DMS 273 treated with DMSO at 0.1 percent for 48 hours (cell line): Measurements from ENCODE around the gene TTC34.
"Not testable (repeated sequence)": the region's sequence is repeated elsewhere in the genome, so short reads cannot be mapped to it uniquely, and the experiment has no call there.

Source experiments
- DNase-seq: peaks from one replicate; lab custom pipeline; 2025; lab: John Stamatoyannopoulos, UW

Gene TTC34

DNA sequence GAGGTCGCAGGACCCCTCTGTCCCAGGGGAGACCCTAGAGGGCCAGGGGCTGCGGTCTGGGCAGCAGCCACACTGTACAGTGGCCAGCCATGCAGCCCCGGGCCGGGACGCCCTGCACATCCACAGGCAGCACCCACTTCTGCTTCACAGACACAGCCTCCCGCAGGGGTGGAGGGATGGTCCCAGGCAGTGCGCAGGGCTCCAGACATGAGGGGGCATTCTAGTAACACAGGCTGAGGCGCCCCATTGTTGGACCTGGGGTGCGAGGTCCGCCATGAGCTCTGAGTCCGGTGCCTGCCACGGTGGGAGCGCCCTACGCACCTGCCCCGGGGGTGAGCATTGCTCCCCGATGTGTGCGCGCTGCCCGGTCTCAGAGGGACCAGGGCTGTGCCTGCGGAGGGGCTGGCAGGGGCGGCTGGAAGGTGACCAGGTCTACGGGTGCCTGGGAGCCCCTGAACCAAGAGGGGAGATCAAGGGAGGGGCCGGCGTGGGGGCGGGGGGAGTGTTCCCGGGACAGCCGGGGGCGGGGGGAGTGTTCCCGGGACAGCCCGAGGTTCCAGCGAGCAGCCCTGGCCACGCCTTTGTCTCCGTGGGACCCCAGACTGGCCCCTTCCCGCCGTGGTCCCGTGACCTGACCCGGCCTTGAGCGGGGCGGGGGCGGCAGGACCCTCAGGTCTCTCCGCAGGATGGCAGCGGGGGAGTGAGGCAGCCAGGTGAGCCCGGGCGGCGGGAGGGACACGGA is 173.1 kb downstream of the TTC34 start:
- no peak for DNase-seq

DNA sequence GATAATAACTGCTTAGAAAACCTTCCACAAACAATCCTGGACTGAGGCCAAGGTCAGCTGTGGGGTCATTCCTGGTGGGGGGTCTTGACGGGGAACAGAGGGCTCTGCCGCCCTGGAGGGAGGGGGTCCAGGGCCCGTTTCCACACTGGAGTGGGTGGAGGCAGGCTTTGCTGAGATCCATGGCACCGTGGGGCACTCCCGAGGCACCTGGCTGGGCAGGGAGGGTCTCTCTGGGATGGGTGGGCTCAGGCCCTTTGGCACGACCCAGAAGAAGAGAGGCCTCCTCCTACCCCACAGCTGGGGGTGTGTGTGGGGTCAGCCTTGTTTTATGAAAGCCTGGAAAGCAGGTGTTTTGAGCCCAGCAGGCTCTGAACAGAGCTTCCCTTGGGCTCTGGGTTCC is 173.7 kb downstream of the TTC34 start:
- no peak for DNase-seq

DNA sequence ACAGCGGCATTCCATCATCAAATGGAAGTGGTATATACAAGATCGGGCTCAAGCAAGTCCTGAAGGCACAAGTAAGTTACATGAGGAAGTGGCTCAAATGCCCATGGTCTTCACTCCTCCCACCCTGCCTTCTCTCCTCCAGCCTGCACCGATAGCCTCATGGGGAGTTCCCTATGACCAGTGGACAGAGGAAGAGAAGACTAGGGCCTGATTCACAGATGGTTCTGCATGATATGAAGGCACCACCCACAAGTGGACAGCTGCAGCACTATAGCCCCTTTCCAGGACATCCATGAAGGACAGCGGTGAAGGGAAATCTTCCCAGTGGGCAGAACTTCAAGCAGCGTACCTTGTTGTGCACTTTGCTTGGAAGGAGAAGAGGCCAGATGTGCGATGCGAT is 175.7 kb downstream of the TTC34 start:
- DNase-seq = not testable (repeated sequence)

DNA sequence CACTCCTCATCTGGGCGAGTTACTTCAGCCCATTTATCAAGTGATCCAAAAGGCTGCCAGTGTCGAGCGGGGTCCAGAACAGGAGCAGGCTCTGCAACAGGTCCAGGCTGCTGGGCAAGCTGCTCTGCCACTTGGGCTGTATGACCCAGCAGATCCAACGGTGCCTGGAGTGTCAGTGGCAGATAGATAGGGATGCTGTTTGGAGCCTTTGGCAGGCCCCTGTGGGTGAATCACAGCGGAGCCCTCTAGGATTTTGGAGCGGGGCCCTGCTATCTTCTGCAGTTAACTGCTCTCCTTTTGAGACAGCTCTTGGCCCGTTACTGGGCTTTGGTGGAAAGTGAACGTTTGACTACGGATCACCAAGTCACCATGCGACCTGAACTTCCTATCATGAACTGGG is 176.2 kb downstream of the TTC34 start:
- DNase-seq = no peak

DNA sequence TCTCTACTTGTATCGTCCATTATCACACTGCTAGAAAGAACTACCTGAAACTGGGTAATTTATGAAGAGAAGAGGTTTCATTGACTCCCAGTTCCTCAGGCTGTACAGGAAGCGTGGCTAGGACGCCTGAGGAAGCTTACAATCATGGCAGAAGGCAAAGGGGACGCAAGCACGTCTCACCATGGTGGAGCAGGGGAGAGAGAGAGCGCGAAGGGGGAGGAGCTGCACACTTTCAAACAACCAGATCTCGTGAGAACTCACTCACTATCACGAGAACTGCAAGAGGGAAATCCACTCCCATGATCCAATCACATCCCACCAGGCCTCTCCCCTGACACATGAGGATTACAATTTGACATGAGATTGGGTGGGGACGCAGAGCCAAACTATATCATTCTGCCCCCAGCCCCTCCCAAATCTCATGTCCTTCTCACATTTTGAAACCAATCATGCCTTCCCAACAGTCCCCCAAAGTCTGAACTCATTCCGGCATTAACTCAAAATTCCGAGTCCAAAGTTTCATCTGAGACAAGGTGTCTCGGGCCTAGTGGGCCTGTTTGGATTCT is 176.7 kb downstream of the TTC34 start:
- DNase-seq = no peak

DNA sequence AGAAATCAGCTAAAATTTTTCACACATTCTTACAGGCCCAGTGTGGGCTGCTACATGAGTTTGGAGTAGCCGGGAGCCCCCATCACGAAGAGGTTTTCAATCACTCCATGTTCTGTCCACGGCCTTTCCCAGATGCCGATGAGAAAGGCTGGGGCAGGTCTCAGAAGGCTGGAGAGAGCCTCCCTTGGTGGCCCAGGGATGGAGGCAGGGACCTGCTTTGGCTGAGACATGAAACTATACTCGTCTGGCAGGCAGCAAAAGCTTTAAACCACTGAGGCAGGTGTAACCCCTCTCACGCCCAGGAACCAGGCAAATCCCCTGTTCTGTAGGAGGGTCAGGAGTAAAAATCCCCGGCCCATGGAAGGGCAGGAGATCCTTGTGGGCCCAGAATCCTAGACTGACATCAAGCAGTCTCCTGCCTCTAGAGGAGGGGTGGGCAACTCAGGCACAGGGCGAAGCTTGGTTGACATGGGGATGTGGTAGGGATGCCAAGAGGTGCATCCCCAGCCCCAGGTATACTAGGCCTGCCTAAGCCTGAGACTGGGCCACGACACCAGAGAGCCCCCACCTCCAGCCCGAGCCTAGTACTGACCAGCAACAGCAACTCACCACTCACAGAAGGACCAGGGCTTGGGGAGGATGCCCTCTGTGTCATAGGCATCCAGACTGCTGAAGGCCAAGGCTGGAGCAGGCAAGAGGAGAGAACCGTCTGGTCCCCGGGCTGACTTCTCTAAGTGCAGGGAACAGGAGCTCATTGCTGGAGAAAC is 177.7 kb downstream of the TTC34 start:
- DNase-seq = no peak

DNA sequence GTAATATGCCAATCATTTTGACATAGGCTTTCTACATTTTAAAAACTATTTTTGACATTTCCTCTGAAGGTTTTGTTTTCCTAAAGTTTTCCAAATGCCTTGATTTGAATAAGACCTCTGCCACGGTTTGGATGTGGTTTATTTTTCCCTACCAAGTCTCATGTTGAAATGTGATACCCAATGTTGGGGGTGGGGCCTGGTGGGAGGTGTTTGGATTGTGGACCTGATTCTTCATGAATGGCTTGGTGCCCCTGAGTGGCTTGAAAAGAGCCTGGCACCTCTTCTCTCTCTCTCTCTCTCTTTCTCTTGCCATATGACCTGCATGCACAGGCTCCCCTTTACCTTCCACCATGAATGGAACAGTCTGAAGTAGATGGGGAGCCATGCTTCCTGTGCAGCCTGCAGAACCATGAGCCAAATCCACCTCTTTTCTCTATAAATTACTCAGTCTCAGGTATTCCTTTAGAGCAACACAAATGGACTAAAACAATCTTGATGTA is 183.5 kb downstream of the TTC34 start:
- no peak for DNase-seq

DNA sequence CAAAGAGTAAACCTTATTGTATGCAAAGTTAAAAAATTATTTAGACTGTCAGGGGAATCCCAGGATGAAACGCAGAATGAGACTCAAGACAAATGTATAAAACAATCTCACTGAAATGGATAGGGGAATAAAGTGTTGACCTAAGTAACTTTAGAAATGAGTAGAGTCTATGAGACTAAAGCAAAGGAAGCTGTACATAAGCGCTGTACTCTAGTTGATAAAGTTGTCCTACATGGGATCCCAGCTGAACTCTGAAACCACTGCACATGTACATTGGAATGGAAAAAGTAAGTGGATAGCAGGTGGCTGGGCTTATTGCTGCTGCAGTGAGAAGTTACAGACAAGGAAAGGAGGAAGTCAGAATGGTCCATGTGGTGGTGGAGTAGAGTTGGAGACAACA is 187.3 kb downstream of the TTC34 start:
- DNase-seq = no peak

DNA sequence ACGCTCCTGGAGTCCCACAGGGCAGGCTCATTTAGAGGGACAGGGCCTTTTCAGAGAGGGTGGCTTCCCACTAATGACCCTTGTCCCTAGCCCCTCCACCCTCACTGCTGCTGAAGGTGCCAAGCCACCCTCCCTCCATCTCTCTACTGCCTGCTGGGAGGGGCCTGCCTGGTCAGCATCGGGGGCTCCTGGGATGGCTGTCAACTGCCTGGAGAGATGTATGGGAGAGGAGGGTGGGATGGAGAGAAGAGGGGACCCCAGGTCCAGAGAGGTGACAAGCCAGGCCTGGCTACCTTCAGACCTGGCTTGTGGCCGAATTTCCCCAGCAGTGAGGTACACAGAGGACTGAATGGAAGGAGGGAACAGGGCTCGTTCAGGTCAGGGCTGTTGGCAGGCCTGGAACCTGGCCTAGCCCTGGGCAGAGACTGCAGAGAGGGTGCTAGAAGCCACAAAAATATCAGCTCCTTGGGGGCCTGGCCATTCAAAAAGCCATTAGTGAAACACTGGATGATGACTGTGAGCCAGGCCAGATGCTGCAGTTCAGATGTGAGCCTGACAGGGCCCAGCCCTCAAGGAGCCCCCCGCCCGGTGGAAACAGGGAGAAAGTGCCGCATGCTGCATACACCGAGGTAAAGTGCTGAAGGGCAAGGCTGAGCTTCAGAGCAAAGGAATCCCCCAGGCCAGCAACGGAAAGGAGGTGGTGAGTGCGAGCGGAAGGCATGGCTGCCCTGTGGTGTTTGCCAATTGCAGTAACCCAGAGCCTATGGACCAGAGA is 188.7 kb downstream of the TTC34 start:
- no peak for DNase-seq

DNA sequence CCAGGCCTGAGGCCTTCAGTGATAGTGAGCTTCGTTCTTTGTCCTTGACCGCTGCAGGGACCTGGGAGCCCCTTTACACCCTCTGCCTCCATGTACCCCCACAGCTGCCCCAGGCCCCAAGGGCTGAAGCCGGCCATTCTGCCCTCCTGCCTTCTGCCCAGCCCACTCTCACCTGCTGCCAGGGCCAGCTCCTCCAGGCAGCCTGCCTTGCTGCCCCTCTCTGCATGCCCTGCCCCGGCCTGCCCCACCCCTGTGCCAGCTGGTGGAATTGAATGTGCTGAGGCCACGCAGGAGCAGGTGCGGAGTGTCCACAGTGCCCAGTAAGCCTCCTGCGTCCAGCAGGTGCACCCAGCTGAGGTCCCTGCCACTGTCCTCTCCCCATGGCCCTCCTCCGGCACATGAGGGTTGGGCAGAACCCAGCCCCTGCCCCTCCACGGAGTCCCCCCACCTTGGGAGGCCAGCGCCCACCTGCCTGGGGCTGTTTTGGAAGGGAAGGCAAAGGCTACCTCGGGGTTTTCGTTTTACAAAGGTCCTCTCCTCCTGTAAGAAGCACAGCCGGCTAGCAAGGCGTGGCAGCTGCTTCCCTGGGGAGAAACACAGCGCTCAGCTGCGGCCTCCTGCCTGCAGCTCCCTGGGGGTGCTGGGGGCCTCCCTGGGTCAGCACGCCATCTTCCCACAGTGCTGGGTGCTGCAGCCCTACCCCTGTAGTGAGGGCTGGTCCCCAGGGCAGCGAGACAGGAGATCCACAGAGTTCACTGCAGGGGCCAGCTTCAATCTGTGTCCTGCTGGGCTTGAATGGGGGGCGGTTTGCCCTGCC is 189.7 kb downstream of the TTC34 start:
- DNase-seq = no peak

DNA sequence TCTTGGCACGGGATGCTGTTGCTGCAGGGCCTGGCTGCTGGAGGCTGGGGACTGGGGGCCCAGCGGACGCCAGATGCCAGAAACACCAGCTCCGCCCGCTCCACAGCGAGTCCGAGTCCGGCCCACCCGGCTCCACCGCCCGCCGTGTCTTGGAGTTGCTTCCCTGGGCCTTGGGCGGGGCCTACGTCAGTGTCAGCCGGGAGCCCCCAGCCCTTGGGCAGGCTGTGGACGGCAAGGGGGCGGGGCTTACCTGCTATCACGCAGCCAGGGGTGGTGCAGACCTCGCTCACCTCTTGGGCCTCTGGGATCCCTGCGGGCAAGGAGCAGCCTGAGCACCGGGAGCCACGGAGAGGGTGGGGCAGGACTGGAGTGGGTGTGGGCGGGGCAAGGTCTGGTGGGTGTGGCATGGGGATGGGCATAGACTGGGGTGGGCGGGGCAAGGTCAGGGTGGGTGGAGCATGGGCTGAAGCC is 190.4 kb downstream of the TTC34 start:
- DNase-seq = no peak

DNA sequence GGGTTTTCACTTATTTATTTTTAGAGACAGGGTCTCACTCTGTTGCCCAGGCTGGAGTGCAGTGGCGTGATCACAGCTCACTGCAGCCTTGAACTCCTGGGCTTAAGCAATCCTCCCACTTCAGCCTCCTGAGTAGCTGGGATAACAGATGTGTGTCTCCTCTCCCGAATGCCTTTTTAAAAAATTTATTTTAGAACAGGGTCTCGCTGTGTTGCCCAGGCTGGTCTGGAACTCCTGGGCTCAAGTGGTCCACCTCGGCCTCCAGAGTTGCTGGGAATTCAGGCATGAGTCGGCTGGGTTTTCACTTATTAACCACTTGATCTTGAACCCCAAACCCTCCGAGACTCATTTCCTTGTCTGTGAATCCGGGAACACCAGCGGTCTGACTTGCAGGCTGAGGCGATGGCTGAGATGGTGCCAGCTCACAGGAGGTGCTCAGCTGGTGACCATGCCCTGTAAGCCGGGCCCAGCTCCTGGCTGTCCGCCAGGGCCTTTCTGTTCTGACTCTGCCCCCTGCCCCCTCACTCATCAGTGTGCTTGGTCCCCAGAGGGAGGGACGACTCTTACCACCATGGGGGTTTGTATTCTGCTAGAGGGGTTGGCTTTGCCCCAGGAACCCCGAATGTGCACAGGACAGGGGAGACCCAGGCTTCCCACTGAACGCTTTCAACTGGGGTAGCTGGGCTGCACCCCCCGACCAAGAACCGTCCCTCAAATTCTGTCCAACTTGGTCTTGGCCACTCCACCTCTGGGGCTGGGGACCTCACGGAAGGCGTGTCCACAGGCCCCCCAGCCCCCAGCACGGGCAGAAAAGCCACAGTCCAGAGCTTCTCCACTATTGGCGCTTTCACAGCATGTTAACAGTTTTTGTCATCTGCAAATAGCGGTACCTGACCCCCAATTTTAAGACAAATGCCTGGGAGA is 191.2 kb downstream of the TTC34 start:
- DNase-seq = no peak

DNA sequence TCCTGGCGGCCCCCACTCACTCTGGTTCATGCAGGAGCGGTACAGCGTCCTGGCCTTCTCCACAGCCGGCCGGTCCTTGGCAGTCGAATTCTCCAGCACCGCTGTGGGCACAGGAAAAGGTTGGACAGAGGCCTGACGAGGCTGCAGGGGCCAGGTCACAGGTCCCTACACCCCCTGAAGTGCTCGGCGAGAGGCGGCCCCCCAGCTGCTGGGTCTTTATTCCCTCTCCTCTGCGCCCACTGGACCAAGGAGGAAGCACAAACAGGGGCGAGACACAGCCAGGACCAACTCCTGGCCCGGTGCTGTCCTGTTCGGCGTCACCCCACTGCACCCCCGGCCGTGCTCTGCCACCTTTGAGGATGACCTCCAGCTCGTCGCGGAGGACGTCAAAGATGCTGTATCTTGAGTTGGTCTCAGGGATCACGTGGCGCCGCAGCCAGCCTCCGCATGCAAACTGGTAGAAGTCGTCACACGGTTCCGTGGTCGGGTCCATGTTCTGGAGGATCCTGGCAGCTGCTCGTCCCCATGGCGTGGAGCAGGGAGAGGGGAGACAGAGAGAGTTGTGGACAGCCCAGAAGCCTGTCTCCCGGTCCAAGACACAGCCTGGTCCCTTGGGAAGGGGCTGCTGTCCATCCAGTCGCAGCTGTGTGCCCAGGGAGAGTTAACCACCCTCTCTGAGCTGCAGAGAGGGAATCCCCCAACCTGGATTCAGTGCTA is 192.0 kb downstream of the TTC34 start:
- no peak for DNase-seq

DNA sequence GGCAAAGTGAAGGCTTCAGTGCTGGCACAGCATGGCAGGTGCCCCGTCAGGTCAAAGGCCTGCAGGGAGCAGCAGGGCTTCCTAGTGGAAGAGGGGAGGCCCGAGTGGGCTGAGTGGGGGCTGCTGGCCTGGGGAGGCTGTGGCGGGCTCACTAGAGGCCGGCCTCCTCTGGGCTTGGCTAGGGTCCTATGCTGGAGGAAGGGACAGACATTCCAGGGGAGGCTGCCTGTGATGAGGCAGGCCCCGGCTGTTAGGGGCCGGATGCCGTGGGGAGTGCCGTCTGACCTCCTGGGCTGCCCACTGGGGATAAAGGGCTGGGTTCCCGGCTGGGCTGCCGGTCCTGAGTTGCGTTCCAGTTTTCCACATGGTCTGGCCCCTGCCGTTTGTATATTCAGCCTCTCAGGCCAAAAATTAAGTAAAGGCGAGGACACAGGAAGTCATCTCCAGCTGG is 193.8 kb downstream of the TTC34 start:
- no peak for DNase-seq

DNA sequence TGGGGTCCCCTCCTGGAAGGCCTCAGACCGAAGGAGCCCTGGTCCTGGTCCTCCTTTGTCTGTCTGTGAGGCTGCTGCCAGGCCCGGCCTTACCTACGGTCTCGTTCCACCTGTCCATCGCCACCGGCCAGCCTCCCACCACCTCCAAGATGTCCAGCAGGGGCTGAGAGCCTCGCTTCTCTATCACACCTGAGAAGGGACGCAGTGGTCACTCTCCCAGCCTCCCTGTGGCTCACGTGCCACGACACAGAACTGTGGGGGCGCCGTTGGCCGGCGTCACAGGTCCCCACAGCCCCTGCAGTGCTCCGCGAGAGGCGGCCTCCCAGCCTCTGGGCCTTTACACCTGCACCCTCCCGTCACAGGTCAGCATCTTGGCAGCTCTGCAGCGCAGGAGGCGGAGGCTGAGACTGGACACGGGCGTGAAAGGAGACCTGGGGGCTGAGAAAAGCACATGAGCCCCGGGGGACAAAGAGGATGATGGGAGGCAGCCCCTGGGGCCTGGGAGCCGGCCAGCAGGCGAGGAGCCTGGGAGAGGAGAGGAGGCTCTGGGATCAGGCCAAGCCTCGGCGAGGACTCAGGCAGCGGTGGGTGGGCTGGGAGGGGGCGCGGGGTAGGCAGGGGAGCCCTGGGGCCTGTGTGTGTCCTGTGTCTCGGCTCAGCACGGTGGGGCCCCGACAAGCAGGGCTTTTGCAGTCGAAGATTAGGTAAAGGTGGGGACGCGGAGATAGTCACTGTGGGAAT is 194.4 kb downstream of the TTC34 start:
- DNase-seq = no peak

DNA sequence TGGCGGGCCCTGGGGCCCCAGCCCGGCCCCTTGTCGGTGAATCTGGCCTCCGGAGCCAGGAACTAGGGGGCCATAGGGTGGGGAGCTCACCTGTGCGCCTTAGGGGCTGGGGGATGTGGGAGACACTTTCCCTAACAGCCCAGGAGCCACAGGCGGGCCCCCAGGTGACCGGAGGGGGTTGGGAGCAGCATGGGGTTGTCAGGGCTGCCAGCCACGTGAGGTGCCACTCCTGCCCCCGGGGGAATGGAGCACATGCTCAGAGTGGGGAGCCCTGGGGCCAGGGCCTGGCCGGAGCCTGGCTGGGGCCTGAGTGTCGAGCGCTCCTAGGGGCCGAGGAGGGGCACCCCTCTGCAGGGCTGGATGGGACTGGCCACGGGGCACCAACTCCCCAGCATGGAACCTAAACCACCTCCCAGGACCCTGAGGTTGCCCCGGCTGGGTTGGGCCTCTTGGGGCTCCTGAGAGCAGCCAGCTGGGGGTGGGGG is 195.1 kb downstream of the TTC34 start:
- no peak for DNase-seq

DNA sequence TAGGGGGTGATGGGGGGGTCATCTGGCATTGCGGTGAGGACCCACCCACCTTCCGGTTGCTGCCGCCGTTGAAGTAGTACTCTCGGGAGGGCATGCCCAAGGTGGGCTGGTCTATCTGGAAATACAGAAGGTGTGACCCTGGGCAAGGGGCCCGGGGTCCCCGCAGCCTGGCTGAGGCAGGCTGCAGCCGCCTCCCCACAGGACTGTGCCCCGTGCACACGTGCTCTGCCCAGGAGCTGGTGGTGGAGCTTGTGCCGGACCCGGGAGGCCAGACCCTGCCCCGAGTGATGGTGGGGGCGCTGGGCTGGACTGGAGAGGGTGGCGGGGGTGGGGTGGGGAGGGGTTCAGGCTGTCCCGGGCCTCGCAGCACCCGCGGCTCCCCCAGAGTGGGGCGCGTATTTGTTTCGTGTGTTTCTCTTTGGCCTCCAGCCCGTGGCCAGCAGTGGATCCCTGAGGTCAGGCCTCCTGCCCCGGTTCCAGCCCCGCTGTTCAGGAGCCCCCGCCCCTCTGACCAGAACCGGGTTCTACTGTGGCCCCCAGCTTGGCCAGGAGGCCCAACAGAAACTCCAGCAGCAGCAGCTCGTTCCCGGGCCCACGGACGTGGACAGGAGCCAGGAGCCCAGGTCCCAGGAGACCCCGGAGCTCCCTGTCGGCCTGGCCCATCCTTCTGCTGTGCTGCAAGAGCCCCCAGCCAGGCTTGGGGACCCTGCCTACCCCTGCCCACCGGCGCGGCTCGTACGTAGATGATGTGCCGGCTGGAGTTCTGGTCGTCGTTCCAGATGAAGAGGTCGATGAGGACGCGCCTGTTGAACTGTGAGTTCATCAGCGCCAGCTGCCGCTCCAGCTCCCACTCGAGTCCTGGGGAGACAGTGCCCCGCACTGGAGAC is 195.7 kb downstream of the TTC34 start:
- DNase-seq = no peak
